Measurements from ENCODE around the gene OR10R2. TPM values are rescaled to one million over a fixed set of nuclear protein-coding genes. Genes with fewer than 3 reads are reported as not detected.

Gene OR10R2
- total RNA-seq, 1 experiment from 2014 or later: not detected

- no peaks in the 10 kb centered on the region for H3K9me3 ChIP-seq (ENCODE audit: control insufficient read depth, low read depth, low read length)
- Mint-ChIP-seq H3K36me3 (ENCODE audit: insufficient read depth in 1 of 3, low read depth in 3 of 3) (peaks cover 0 to 10% (median 6%) of the 10 kb centered on the region in 3 experiments; a peak in 3 of 7 replicates), H3K4me3 (no peak overlapping the region), H3K9me3 (peaks cover 0 to 6% of the 10 kb centered on the region in 2 experiments; a peak in 3 of 5 replicates), H3K27me3 (ENCODE audit: low read depth) (no peaks in the 10 kb centered on the region), H3K4me1 (peaks cover 0 to 9% of the 10 kb centered on the region in 2 experiments; a peak in 2 of 4 replicates), H3K27ac (no peak overlapping the region)
- no peak overlapping the region for H4K8ac ChIP-seq (replicated peaks; ENCODE audit: insufficient read length, low read depth, low read length)
- DNase-seq: no peak
- no peak overlapping the region for H3K9ac ChIP-seq (ENCODE audit: extremely low read depth, insufficient read length, low read length)
- H4K20me1 ChIP-seq (ENCODE audit: control insufficient read depth, insufficient read depth, insufficient read length): no peaks in the 10 kb centered on the region
- no peak overlapping the region for H3K14ac ChIP-seq (ENCODE audit: insufficient read depth, low read length)
- H3K4ac ChIP-seq (ENCODE audit: low read depth, low read length): no peak overlapping the region
- H4K91ac ChIP-seq (ENCODE audit: insufficient read length, low read depth, low read length): no peak overlapping the region
- H3K4me2 ChIP-seq (ENCODE audit: insufficient read depth, insufficient read length, low read length): no peak overlapping the region
- no peak overlapping the region for H4K5ac ChIP-seq (ENCODE audit: insufficient read length, low read depth, low read length)
- no peak overlapping the region for H3K23ac ChIP-seq (ENCODE audit: insufficient read length, low read depth, low read length)
- H2BK20ac ChIP-seq (ENCODE audit: low read depth, low read length, poor library complexity, severe bottlenecking): no peak overlapping the region
- H3T11ph ChIP-seq (ENCODE audit: low read length): no peak overlapping the region
- H2AK5ac ChIP-seq (ENCODE audit: insufficient read length, low read length): no peak overlapping the region
- H3K27me3 ChIP-seq (ENCODE audit: insufficient read depth, low read length): no peaks in the 10 kb centered on the region
- H2BK12ac ChIP-seq (ENCODE audit: insufficient read length, low read depth, low read length): no peak overlapping the region
- no peak overlapping the region for H2BK15ac ChIP-seq (ENCODE audit: low read depth, low read length)
- no peak overlapping the region for H3K27ac ChIP-seq (ENCODE audit: insufficient read length, low read depth, low read length)
- H3K18ac ChIP-seq (ENCODE audit: insufficient read length, low read depth, low read length): no peak overlapping the region
- no peak overlapping the region for H2BK120ac ChIP-seq (ENCODE audit: low read depth, low read length, poor library complexity, severe bottlenecking)
- H3K79me2 ChIP-seq (ENCODE audit: insufficient read depth, low read length): no peaks in the 10 kb centered on the region
- no peaks in the 10 kb centered on the region for H3K79me1 ChIP-seq (ENCODE audit: insufficient read depth, low read depth, low read length, poor library complexity, severe bottlenecking)
- H3K4me1 ChIP-seq (ENCODE audit: insufficient read depth, low read length): no peaks in the 10 kb centered on the region
- H3K23me2 ChIP-seq (ENCODE audit: insufficient read length, low read depth, low read length, poor library complexity, severe bottlenecking): no peaks in the 10 kb centered on the region
- no peak for TF ChIP-seq CTCF (conservative IDR thresholded peaks at IDR 0.05)
- no peak overlapping the region for H3K56ac ChIP-seq (ENCODE audit: insufficient read length, low read depth, low read length)
- no peak overlapping the region for H2BK5ac ChIP-seq (ENCODE audit: insufficient read length, low read length)
- H2AFZ ChIP-seq (ENCODE audit: low read length): no peak overlapping the region
These were observed 14.8 kb upstream of the OR10R2 start for GRCh38 chr1:158457246-158457645.

All from H9 (cell line).